GM21529 (cell line): ENCODE data around the gene POU4F1.

Experiments used
- ATAC-seq: cut with Tn5 transposase; IDR thresholded peaks from one replicate; pipeline ENCODE4 v1.9.1; 2021; ENCODE audit not compliant: unreplicated experiment

The POU4F1 gene

GRCh38 chr13:78593652-78594455, 9.5 kb downstream of the POU4F1 start:
- ATAC-seq = no peak

GRCh38 chr13:78593129-78593528, 10.2 kb downstream of the POU4F1 start:
- ATAC-seq = no peak

GRCh38 chr13:78592584-78592983, 10.8 kb downstream of the POU4F1 start:
- ATAC-seq = no peak

- no peak for ATAC-seq
Measured at GRCh38 chr13:78589206-78589605, 14.1 kb downstream of the POU4F1 start.

- ATAC-seq = no peak
Measured at GRCh38 chr13:78587395-78587794, 16.0 kb downstream of the POU4F1 start.

GRCh38 chr13:78586706-78587105, 16.6 kb downstream of the POU4F1 start:
- ATAC-seq = no peak

GRCh38 chr13:78576261-78576660, 27.1 kb downstream of the POU4F1 start:
- no peak for ATAC-seq

- no peak for ATAC-seq
Measured at GRCh38 chr13:78572459-78572858, 30.9 kb downstream of the POU4F1 start.

GRCh38 chr13:78569029-78569428, 34.3 kb downstream of the POU4F1 start:
- no peak for ATAC-seq

GRCh38 chr13:78566631-78567030, 36.7 kb downstream of the POU4F1 start:
- ATAC-seq = no peak

GRCh38 chr13:78562237-78562889, 41.0 kb downstream of the POU4F1 start:
- ATAC-seq = peak; percentile 59
